HG02938 (cell line): ENCODE results near the gene RLF.

Experiments used
- ATAC-seq: cut with Tn5 transposase; IDR thresholded peaks from one replicate; pipeline ENCODE4 v1.9.1; 2021; ENCODE audit warnings: mild to moderate bottlenecking, moderate library complexity; ENCODE audit not compliant: unreplicated experiment

RLF gene

DNA sequence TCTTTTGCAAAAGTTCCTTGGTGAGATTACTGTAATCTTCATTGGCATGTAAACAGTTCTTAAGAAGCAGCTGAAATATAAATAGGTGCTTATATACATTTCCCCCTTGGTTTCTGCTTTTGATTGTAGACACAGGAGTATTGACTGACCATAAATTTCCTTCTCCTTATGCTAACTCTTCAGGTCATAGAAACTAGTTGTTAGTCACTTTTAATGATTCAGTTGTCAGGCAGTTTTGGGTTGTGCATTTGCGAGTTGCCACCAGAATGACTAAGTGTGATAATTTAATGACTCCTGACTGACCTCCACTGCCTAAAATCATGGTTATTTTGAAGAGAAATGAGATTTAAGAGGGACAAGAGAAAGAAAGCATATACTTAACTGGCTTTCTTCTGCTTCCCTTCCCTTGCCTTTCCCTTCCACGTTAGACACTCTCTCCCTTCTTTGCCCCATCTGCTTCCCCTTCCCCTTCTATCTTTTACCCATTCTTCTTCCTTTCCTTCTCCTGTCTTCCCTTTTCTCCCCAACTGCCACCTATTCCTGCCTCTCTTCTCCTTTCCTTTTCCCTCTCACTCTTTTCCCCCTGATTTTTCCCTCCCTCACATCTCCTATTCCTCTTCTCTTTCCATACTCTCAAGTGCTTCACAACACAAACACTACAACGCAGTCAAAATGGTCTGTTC, 109.1 kb downstream of the RLF start:
- no peak for ATAC-seq

DNA sequence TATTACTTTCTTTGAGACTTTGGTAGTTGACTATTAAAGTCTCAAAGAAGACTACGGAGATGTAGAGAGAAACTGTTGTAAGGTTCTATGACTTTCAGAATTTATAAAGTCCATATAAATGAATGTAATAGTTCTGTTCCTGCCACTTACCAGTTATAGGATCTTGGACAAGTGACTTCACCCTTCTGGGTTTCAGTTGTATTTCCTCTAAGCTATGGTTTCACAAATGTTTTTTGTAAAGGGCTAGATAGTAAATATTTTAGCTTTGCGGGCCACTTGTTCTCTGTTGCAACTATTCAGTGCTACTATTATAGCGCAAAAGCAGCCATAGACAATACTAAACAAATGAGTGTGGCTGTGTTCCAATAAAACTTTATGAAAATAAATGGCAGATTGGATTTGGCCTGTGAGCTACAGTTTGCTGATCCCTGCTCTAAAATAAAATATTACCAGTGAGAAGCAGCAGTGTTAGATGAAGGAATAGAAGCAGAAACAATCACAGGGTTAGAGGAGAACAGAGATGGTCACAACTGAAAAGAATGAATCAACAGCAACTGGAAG, 111.5 kb downstream of the RLF start:
- ATAC-seq = no peak

DNA sequence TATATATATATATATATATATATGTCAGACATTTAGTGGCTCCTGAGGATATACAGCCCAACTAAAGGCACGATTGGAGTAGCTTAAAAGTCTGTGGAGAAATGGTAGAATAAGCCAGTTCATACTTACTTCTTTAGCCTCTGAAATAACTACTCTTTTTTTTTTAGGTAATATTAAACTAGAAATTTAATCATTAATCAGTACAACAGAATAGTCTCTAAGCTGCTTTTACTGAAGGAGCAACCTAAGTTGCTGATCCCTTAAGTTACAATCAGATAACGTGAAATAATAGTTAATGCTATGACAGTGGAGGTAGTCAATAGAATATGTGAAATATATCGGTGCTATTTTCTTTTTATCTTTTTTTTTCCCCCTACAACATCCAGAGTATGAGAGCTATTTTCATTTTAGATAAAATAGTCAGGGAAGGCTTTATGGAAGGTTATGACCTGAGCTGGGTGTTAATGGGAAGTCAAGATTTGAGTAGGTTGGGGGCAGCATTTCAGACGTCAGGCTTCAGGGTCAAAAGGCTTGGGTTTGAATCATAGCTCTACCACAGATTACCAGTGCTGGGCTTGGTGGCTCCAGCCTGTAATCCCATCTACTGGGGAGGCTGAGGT, 112.5 kb downstream of the RLF start:
- no peak for ATAC-seq

DNA sequence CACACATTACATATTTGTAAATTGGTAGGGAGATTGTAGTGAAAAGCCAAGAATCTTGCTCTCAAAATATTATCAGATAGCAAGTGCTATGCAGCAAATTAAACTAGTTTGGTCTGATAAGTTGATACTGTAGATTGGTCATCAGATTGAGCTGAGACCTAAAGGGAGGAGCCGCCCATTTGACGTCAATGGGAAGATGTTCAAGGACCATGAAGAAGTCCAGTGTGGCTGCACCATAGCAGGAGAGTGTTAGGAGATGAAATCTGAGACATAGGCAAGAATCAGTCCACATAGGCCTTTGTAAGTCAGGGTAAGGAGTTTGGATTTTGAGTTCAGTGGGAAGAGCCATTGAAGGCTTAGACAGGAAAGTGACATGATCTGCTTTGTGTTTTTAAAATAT, 113.1 kb downstream of the RLF start:
- ATAC-seq = no peak

DNA sequence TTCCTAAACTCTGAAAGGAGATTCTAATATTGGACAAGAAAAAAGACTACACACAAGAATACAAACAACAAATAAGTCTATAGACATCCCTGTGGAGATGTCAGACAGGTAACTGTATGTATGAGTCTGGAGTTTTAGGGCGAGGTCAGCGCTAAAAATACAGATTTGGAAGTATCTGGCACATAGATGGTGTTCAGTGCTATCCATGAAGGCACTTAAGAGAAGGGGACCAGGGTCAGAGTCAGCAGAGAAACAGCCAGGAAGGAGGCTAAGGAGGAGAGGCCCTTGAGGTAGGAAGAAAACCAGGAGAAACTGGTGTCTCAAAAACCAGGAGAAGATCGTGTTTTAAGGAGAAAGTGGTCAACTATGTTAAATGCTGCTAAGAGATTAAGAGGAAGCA, 114.9 kb downstream of the RLF start:
- no peak for ATAC-seq

DNA sequence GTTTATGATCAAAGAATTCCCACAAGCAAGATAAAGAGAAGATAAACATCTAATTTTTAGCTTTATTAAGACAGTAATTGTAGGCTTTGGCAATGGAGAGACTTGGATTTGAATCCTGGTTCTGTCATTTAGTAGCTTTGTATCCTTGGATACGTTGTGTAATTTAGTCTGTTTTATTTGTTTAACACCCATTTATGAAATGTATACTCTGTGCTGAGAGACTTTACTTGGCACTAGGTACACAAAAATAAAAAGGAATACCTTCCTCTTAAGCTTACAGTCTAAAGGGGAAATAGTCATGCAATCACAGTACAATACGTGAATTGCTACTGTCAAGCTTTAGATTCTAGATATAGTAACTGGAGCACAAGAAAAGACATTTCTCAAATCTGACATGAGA, 120.7 kb downstream of the RLF start:
- ATAC-seq = no peak
